Neutrophil (primary cell): ENCODE measurements around the gene SERPINB7.

ENCODE experiments used
- H3K27ac ChIP-seq: fragments of 200-600 bp; sonication (generic); 2 replicates; pipeline ENCODE4 v1.5.1; 2016; ENCODE audit warnings: mild to moderate bottlenecking, moderate library complexity
- H3K27me3 ChIP-seq: fragments of 200-600 bp; sonication (generic); 2 replicates; pipeline ENCODE4 v1.6.0; 2016; ENCODE audit warnings: mild to moderate bottlenecking
- H3K36me3 ChIP-seq: fragments of 200-600 bp; sonication (generic); 2 replicates; pipeline ENCODE4 v1.5.1; 2017
- H3K4me1 ChIP-seq, 2 experiments: fragments of 200-600 bp in 1 of 2; sonication (generic) in 1 of 2; 1 replicate in 1 of 2; 2 replicates in 1 of 2; pipeline versions ENCODE4 v1.5.1 to v1.6.1; 2013 to 2016; ENCODE audit warnings: low read depth in 1 of 2, low read length in 1 of 2, mild to moderate bottlenecking in 1 of 2, moderate library complexity in 1 of 2; ENCODE audit not compliant: control insufficient read depth in 1 of 2, insufficient read depth in 1 of 2
- H3K4me3 ChIP-seq, 2 experiments: fragments of 200-600 bp in 1 of 2; sonication (generic) in 1 of 2; 1 replicate in 1 of 2; 2 replicates in 1 of 2; pipeline ENCODE4 v1.5.1; 2013 to 2016; ENCODE audit warnings: low read depth in 1 of 2, low read length in 1 of 2, mild to moderate bottlenecking in 1 of 2, moderate library complexity in 1 of 2
- H3K9me3 ChIP-seq: fragments of 200-600 bp; sonication (generic); 2 replicates; pipeline ENCODE4 v1.5.1; 2016
- TF ChIP-seq, protein P1 (sequence below): fragments of 200-600 bp; sonication (generic); IDR thresholded peaks from 2 replicates; pipeline ENCODE4 v1.5.1; 2016; ENCODE audit warnings: antibody characterized with exemption

The SERPINB7 gene

GRCh38 chr18:63832470-63832869 lies 57.3 kb downstream of the SERPINB7 start:
- TF ChIP-seq, protein P1, sequence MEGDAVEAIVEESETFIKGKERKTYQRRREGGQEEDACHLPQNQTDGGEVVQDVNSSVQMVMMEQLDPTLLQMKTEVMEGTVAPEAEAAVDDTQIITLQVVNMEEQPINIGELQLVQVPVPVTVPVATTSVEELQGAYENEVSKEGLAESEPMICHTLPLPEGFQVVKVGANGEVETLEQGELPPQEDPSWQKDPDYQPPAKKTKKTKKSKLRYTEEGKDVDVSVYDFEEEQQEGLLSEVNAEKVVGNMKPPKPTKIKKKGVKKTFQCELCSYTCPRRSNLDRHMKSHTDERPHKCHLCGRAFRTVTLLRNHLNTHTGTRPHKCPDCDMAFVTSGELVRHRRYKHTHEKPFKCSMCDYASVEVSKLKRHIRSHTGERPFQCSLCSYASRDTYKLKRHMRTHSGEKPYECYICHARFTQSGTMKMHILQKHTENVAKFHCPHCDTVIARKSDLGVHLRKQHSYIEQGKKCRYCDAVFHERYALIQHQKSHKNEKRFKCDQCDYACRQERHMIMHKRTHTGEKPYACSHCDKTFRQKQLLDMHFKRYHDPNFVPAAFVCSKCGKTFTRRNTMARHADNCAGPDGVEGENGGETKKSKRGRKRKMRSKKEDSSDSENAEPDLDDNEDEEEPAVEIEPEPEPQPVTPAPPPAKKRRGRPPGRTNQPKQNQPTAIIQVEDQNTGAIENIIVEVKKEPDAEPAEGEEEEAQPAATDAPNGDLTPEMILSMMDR = no peak
- Histone ChIP-seq H3K4me1 (peaks cover 20 to 25% of the 10 kb centered on the region in 2 experiments), H3K4me3 (no peak overlapping the region), H3K27me3 (no peaks in the 10 kb centered on the region), H3K27ac (no peak overlapping the region), H3K9me3 (no peaks in the 10 kb centered on the region), H3K36me3 (no peaks in the 10 kb centered on the region)

GRCh38 chr18:63834471-63835113 lies 59.4 kb downstream of the SERPINB7 start:
- no peaks in the 10 kb centered on the region for H3K36me3 ChIP-seq
- H3K9me3 ChIP-seq = no peaks in the 10 kb centered on the region
- TF ChIP-seq, protein P1 = no peak
- no peak overlapping the region for H3K27ac ChIP-seq
- H3K4me1 ChIP-seq = peaks cover 20 to 24% of the 10 kb centered on the region in 2 experiments
- H3K4me3 ChIP-seq = no peak overlapping the region
- H3K27me3 ChIP-seq = no peaks in the 10 kb centered on the region

- Histone ChIP-seq H3K27me3 (no peaks in the 10 kb centered on the region), H3K9me3 (no peaks in the 10 kb centered on the region), H3K4me3 (no peak overlapping the region), H3K27ac (no peak overlapping the region), H3K36me3 (no peaks in the 10 kb centered on the region), H3K4me1 (peaks cover 5 to 6% of the 10 kb centered on the region in 2 experiments)
- TF ChIP-seq, protein P1 = no peak
Observed at GRCh38 chr18:63836456-63836855, 61.2 kb downstream of the SERPINB7 start.

- no peaks in the 10 kb centered on the region for H3K4me1 ChIP-seq
- H3K4me3 ChIP-seq = no peak overlapping the region
- TF ChIP-seq, protein P1 = no peak
- no peaks in the 10 kb centered on the region for H3K9me3 ChIP-seq
- no peaks in the 10 kb centered on the region for H3K27me3 ChIP-seq
- no peaks in the 10 kb centered on the region for H3K36me3 ChIP-seq
- H3K27ac ChIP-seq = no peak overlapping the region
Observed at GRCh38 chr18:63837590-63837989, 62.4 kb downstream of the SERPINB7 start.

GRCh38 chr18:63843008-63843407 lies 67.8 kb downstream of the SERPINB7 start:
- Histone ChIP-seq H3K9me3 (no peaks in the 10 kb centered on the region), H3K36me3 (no peaks in the 10 kb centered on the region), H3K27ac (no peak overlapping the region), H3K4me3 (no peak overlapping the region), H3K4me1 (no peaks in the 10 kb centered on the region), H3K27me3 (no peaks in the 10 kb centered on the region)
- TF ChIP-seq, protein P1 = no peak
